ENCODE results near the gene CRYBB1.

- TF ChIP-seq POLR2AphosphoS5 (IDR thresholded peaks at IDR 0.05; ENCODE audit: low read depth, low read length): no peak
- no peak for TF ChIP-seq SIN3A (IDR thresholded peaks at IDR 0.05; ENCODE audit: borderline replicate concordance, insufficient read depth, low read depth, low read length)
Measured at GRCh38 chr22:26642465-26643417, 24.9 kb upstream of the CRYBB1 start.

All from Panc1 (cell line).